Caco-2 (cell line): ENCODE measurements around the gene SH3RF1. TPM values are rescaled to one million over a fixed set of nuclear protein-coding genes. Genes with fewer than 3 reads are reported as not detected.
A peak's percentile ranks its signal among the peaks of the same experiment; 100 is the strongest.
"Not testable (repeated sequence)": the region's sequence is repeated elsewhere in the genome, so short reads cannot be mapped to it uniquely, and the experiment has no call there.

Experiments used
- BruUV-seq: library from RNA; stranded (reverse); fragments of 400-500 nt; replicated peaks from 2 replicates; lab custom pipeline; 2021; lab: Mats Ljungman, UMichigan
- CTCF ChIA-PET: fragments of 300-600 bp; sonication (Branson Sonifier 250); formaldehyde crosslinking; loops from one replicate; lab custom pipeline; 2022; ENCODE audit warnings: antibody characterized with exemption; lab: Charles Lee
- POLR2A ChIA-PET: fragments of 300-600 bp; sonication (Branson Sonifier 250); formaldehyde crosslinking; loops from one replicate; lab custom pipeline; 2022; ENCODE audit warnings: antibody characterized with exemption; lab: Charles Lee
- DNase-seq, 2 experiments: peaks; one replicate each; pipeline versions ENCODE4 v3.0.0 to v3.0.0-alpha.2; 2020 to 2022
- H3K27me3 ChIP-seq: replicated peaks from 2 replicates; pipeline ENCODE4 v1.6.0; 2011; ENCODE audit warnings: low read length; ENCODE audit not compliant: control insufficient read depth, insufficient read depth
- H3K36me3 ChIP-seq: 2 replicates; pipeline ENCODE4 v1.5.1; 2011; ENCODE audit warnings: low read length; ENCODE audit not compliant: control insufficient read depth, insufficient read depth
- H3K4me1 ChIP-seq: fragments of 250-450 bp; sonication (Bioruptor Pico); 2 replicates; pipeline ENCODE4 v1.5.1; 2020; ENCODE audit warnings: mild to moderate bottlenecking
- H3K4me3 ChIP-seq: 2 replicates; pipeline ENCODE4 v1.5.1; 2011; ENCODE audit warnings: low read depth, mild to moderate bottlenecking, control low read depth, low read length
- H3K9me3 ChIP-seq: fragments of 250-450 bp; sonication (Bioruptor Pico); 2 replicates; pipeline ENCODE4 v1.5.1; 2020; ENCODE audit warnings: mild to moderate bottlenecking, moderate library complexity
- H3K27ac Mint-ChIP-seq: one replicate; pipeline ENCODE4 v1.8.0; 2022; ENCODE audit warnings: mixed read lengths; ENCODE audit not compliant: unreplicated experiment
- H3K27me3 Mint-ChIP-seq: one replicate; pipeline ENCODE4 v1.8.0; 2022; ENCODE audit warnings: mixed read lengths; ENCODE audit not compliant: insufficient read depth, unreplicated experiment
- H3K36me3 Mint-ChIP-seq: one replicate; pipeline ENCODE4 v1.8.0; 2022; ENCODE audit warnings: mild to moderate bottlenecking, mixed read lengths; ENCODE audit not compliant: insufficient read depth, unreplicated experiment
- H3K4me1 Mint-ChIP-seq: one replicate; pipeline ENCODE4 v1.8.0; 2022; ENCODE audit warnings: low read depth, mixed read lengths; ENCODE audit not compliant: unreplicated experiment
- H3K4me3 Mint-ChIP-seq: one replicate; pipeline ENCODE4 v1.8.0; 2022; ENCODE audit warnings: mild to moderate bottlenecking, moderate library complexity, mixed read lengths; ENCODE audit not compliant: unreplicated experiment
- H3K9me3 Mint-ChIP-seq: one replicate; pipeline ENCODE4 v1.8.0; 2022; ENCODE audit warnings: mixed read lengths; ENCODE audit not compliant: unreplicated experiment
- intact Hi-C: fragments of 100-400 bp; cut with micrococcal nuclease; formaldehyde crosslinking; loops from one replicate; pipeline ENCODE4 v1.10.0; 2022; ENCODE audit not compliant: unreplicated experiment
- total RNA-seq: library from RNA; stranded (reverse); gene quantifications from 2 replicates; pipeline ENCODE4 v1.2.3, GENCODE V29; 2022
- TF ChIP-seq, protein P1 (sequence below), 2 experiments: fragments of 200-600 bp in 1 of 2; IDR thresholded peaks; 1 replicate in 1 of 2; 2 replicates in 1 of 2; pipeline versions ENCODE4 v1.5.1 to v1.8.0; 2011 to 2022; ENCODE audit warnings: antibody characterized with exemption in 1 of 2, control low read depth in 1 of 2, inconsistent platforms in 1 of 2, low read depth in 1 of 2, low read length in 1 of 2, mild to moderate bottlenecking in 1 of 2, moderate library complexity in 1 of 2; ENCODE audit not compliant: insufficient read depth in 1 of 2, severe bottlenecking in 1 of 2, unreplicated experiment in 1 of 2

SH3RF1 gene
- total RNA-seq, 1 experiment from 2014 or later: 25.1 TPM

DNA sequence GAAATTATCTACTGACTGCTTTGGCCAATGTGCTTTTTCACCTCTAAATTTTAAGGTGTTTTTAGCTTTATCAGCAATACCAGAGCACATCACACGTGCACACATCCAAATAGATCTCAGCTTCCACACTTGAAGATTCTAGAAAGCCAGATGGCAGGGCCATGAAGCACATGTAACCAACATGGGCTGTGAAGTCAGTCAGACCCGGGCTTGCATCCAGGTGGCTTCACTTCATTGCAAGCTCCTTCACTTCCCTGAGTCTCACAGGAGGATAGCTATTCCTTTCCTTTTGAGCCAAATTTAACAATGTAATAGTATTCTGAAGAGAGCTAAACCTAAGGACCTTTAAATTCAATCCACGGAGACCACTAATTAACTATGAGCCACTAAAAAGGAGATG lies 86.5 kb downstream of the SH3RF1 start:
- H3K9me3 ChIP-seq: no peaks in the 10 kb centered on the region
- no peak overlapping the region for H3K4me3 ChIP-seq
- ChIA-PET CTCF (interaction anchor here (0.5 kb wide), 1 partner anchor 125 kb away, joined by 3 read pairs; no protein-coding TSS in a partner anchor), POLR2A (no interaction called here)
- Mint-ChIP-seq H3K27ac (no peak overlapping the region), H3K4me1 (peaks cover 39% of the 10 kb centered on the region), H3K4me3 (no peak overlapping the region), H3K9me3 (no peaks in the 10 kb centered on the region), H3K36me3 (peaks cover 16% of the 10 kb centered on the region), H3K27me3 (no peaks in the 10 kb centered on the region)
- BruUV-seq: no TSS peak
- H3K27me3 ChIP-seq: no peaks in the 10 kb centered on the region
- intact Hi-C loops: no loop called here
- peaks cover 17% of the 10 kb centered on the region for H3K4me1 ChIP-seq
- TF ChIP-seq, protein P1, sequence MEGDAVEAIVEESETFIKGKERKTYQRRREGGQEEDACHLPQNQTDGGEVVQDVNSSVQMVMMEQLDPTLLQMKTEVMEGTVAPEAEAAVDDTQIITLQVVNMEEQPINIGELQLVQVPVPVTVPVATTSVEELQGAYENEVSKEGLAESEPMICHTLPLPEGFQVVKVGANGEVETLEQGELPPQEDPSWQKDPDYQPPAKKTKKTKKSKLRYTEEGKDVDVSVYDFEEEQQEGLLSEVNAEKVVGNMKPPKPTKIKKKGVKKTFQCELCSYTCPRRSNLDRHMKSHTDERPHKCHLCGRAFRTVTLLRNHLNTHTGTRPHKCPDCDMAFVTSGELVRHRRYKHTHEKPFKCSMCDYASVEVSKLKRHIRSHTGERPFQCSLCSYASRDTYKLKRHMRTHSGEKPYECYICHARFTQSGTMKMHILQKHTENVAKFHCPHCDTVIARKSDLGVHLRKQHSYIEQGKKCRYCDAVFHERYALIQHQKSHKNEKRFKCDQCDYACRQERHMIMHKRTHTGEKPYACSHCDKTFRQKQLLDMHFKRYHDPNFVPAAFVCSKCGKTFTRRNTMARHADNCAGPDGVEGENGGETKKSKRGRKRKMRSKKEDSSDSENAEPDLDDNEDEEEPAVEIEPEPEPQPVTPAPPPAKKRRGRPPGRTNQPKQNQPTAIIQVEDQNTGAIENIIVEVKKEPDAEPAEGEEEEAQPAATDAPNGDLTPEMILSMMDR (IDR thresholded peaks at IDR 0.05; ENCODE audit: insufficient read depth in 1 of 2, low read depth in 1 of 2, low read length in 1 of 2, severe bottlenecking in 1 of 2, unreplicated experiment in 1 of 2): no peak
- no peaks in the 10 kb centered on the region for H3K36me3 ChIP-seq
- no peak for DNase-seq

DNA sequence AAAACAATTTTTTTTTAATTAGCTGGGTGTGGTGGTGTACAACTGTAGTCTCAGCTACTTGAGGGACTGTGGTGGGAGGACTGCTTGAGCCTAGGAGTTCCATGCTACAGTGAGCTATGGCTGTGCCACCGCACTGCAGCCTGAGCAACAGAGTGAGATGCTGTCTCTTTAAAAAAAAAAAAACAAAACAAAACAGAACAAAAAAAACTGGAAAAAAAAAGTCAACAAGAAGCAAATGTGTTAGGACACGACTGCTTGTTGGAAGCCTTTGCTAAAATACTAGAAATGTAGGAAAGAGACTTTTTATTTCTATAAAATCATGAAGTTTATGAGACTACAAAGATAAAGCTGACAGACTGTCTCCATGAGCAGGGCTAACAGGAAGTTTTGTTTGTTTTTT lies 87.2 kb downstream of the SH3RF1 start:
- Mint-ChIP-seq H3K27ac (no peak overlapping the region), H3K4me3 (no peak overlapping the region), H3K27me3 (no peaks in the 10 kb centered on the region), H3K4me1 (peaks cover 36% of the 10 kb centered on the region), H3K36me3 (peaks cover 16% of the 10 kb centered on the region), H3K9me3 (no peaks in the 10 kb centered on the region)
- no peaks in the 10 kb centered on the region for H3K36me3 ChIP-seq
- TF ChIP-seq, protein P1 (IDR thresholded peaks at IDR 0.05; ENCODE audit: insufficient read depth in 1 of 2, low read depth in 1 of 2, low read length in 1 of 2, severe bottlenecking in 1 of 2, unreplicated experiment in 1 of 2): no peak
- DNase-seq: no peak
- CTCF ChIA-PET: interaction anchor here (0.5 kb wide), 1 partner anchor 126 kb away, joined by 3 read pairs; no protein-coding TSS in a partner anchor
- no peak overlapping the region for H3K4me3 ChIP-seq
- intact Hi-C loops: no loop called here
- H3K4me1 ChIP-seq: peaks cover 17% of the 10 kb centered on the region
- no peaks in the 10 kb centered on the region for H3K27me3 ChIP-seq
- POLR2A ChIA-PET: no interaction called here
- BruUV-seq: no TSS peak
- H3K9me3 ChIP-seq: no peaks in the 10 kb centered on the region

DNA sequence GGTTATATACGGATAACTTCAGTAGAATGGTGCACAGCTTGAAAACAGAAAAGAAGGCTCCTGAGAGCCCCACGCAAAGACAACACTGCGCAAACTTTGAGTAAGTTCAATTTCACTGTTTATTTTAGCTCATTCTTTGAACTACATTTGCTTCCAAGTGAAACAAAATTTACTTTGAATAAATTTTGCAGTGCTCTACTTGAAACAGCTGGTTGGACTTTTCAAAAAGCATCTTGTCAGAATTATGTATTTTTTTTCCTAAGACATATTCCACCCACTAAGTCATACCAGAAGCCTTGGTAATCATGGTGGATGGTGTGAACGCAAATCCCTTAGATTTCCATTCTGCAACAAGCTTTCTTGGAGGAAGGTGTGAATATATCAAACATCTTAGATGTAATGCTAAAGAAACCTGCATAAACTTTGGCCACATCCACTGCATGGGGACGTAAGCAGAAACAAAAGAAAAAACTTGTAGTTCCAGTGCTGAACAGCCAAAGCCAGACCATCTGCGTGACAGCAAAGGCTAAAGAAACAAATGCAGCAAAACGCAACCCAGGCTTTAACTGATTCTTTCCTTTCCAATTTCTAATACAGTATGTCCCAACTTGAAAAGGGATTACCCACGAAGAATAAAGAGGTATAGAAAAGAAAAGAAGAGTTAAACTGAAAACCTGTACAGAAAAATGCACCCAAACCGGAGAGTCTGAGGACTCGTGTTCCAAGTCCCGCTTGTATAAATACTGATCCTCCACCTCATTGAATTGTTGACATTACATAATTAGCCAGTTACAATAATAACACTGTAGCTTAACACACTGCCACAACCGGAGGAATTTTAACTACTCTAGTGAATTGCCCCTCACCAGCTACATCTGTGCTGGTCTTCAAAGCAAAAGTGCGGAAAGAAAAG lies 90.9 kb downstream of the SH3RF1 start:
- Mint-ChIP-seq H3K4me1 (peaks cover 26% of the 10 kb centered on the region), H3K36me3 (peaks cover 7% of the 10 kb centered on the region), H3K4me3 (no peak overlapping the region), H3K27ac (no peak overlapping the region), H3K27me3 (no peaks in the 10 kb centered on the region), H3K9me3 (no peaks in the 10 kb centered on the region)
- H3K4me1 ChIP-seq: peaks cover 1% of the 10 kb centered on the region; the same call in 1 of the 2 replicates
- TF ChIP-seq, protein P1 (IDR thresholded peaks at IDR 0.05; ENCODE audit: insufficient read depth in 1 of 2, low read depth in 1 of 2, low read length in 1 of 2, severe bottlenecking in 1 of 2, unreplicated experiment in 1 of 2): no peak
- intact Hi-C loops: no loop called here
- no peaks in the 10 kb centered on the region for H3K27me3 ChIP-seq
- no TSS peak for BruUV-seq
- no peak overlapping the region for H3K4me3 ChIP-seq
- POLR2A ChIA-PET: interaction anchor here (0.6 kb wide), 1 partner anchor 166 kb away, joined by 3 read pairs; no protein-coding TSS in a partner anchor
- H3K36me3 ChIP-seq: no peaks in the 10 kb centered on the region
- DNase-seq: peak in 1 of 2 experiments; percentile 14
- CTCF ChIA-PET: no interaction called here
- H3K9me3 ChIP-seq: no peaks in the 10 kb centered on the region

DNA sequence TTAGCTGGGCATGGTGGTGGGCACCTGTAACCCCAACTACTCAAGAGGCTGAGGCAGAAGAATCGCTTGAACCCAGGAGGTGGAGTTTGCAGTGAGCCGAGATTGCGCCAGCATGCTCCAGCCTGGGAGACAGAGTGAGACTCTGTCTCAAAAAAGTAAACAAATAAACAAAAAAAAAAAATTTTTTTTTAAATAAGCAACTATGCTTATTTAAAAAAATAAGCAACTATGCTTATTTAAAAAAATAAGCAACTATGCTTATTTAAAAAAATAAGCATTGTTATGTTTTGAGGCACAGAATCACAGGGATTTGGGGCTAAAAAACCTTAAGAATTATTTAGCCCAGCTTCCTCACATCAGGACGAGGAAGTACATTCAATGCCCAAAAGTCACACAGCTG lies 92.7 kb downstream of the SH3RF1 start:
- BruUV-seq, H3K9me3 ChIP-seq, H3K27ac Mint-ChIP-seq, H3K36me3 Mint-ChIP-seq, DNase-seq, H3K27me3 ChIP-seq, H3K4me3 ChIP-seq, H3K4me3 Mint-ChIP-seq, H3K4me1 ChIP-seq, H3K9me3 Mint-ChIP-seq, H3K36me3 ChIP-seq, intact Hi-C loops, POLR2A ChIA-PET, CTCF ChIA-PET, H3K27me3 Mint-ChIP-seq: not testable (repeated sequence)
- H3K4me1 Mint-ChIP-seq: peaks cover 25% of the 10 kb centered on the region
